Panc1 (cell line): ENCODE results near the gene WDFY3. TPM values are rescaled to one million over a fixed set of nuclear protein-coding genes. Genes with fewer than 3 reads are reported as not detected.

Experiments used
- ATAC-seq: fragments of 200-7000 bp; cut with Tn5 transposase; 2 replicates; pipeline ENCODE4 v1.9.1; 2020; ENCODE audit warnings: mild to moderate bottlenecking, moderate library complexity
- BruUV-seq: library from RNA; stranded (reverse); fragments of 400-500 nt; replicated peaks from 2 replicates; lab custom pipeline; 2021; lab: Mats Ljungman, UMichigan
- CTCF ChIA-PET: fragments of 300-600 bp; sonication (Branson Sonifier 250); formaldehyde crosslinking; loops from one replicate; lab custom pipeline; 2022; ENCODE audit warnings: antibody characterized with exemption; lab: Charles Lee
- POLR2A ChIA-PET: fragments of 300-600 bp; sonication (Branson Sonifier 250); formaldehyde crosslinking; loops from one replicate; lab custom pipeline; 2022; ENCODE audit warnings: antibody characterized with exemption; lab: Charles Lee
- DNase-seq: peaks from one replicate; pipeline ENCODE4 v3.0.0-alpha.2; 2010; ENCODE audit warnings: low read depth, low spot score
- H3K27ac ChIP-seq: 2 replicates; pipeline ENCODE4 v1.5.1; 2011; ENCODE audit warnings: mild to moderate bottlenecking, low read length, inconsistent platforms
- H3K27me3 ChIP-seq: fragments of 200-500 bp; sonication (Bioruptor generic); 2 replicates; pipeline ENCODE4 v1.6.0; 2014; ENCODE audit warnings: low read length, inconsistent platforms; ENCODE audit not compliant: control insufficient read depth, insufficient read depth
- H3K36me3 ChIP-seq: fragments of 200-500 bp; sonication (Bioruptor generic); 2 replicates; pipeline ENCODE4 v1.5.1; 2014; ENCODE audit warnings: inconsistent platforms, mild to moderate bottlenecking, low read length, moderate library complexity; ENCODE audit not compliant: control insufficient read depth, insufficient read depth
- H3K4me1 ChIP-seq: 2 replicates; pipeline ENCODE4 v1.5.1; 2011; ENCODE audit warnings: inconsistent platforms, mild to moderate bottlenecking, low read length, moderate library complexity; ENCODE audit not compliant: control insufficient read depth, insufficient read depth
- H3K4me3 ChIP-seq, 2 experiments: 2 replicates each; pipeline ENCODE4 v1.5.1; 2011 to 2012; ENCODE audit warnings: low read depth in 2 of 2, low read length in 2 of 2, mild to moderate bottlenecking in 2 of 2, inconsistent platforms in 1 of 2, moderate library complexity in 1 of 2
- H3K9me3 ChIP-seq: fragments of 200-500 bp; sonication (Bioruptor generic); 2 replicates; pipeline ENCODE4 v1.5.1; 2014; ENCODE audit warnings: low read depth, mild to moderate bottlenecking, inconsistent platforms, low read length, moderate library complexity; ENCODE audit not compliant: control insufficient read depth, insufficient read depth
- CTCF ChIP-seq: fragments of 450-650 bp; IDR thresholded peaks from 2 replicates; pipeline ENCODE4 v1.5.1; 2017; ENCODE audit warnings: mild to moderate bottlenecking
- POLR2AphosphoS5 ChIP-seq: IDR thresholded peaks from 2 replicates; pipeline ENCODE4 v1.6.1; 2012; ENCODE audit warnings: mild to moderate bottlenecking, low read depth, low read length, moderate library complexity
- SIN3A ChIP-seq: IDR thresholded peaks from 2 replicates; pipeline ENCODE4 v1.6.1; 2012; ENCODE audit warnings: low read depth, mild to moderate bottlenecking, low read length, moderate library complexity, borderline replicate concordance; ENCODE audit not compliant: insufficient read depth
- TCF7L2 ChIP-seq: IDR thresholded peaks from 2 replicates; pipeline ENCODE4 v1.6.1; 2011; ENCODE audit warnings: mild to moderate bottlenecking, low read depth, low read length, inconsistent platforms
- in situ Hi-C: cut with HindIII; loops from 2 replicates; pipeline ENCODE4 v1.10.0; 2016; ENCODE audit warnings: low sequenced_read_pairs, low pct_unique_long_range_greater_than_20kb
- intact Hi-C: fragments of 100-400 bp; cut with micrococcal nuclease; formaldehyde crosslinking; loops from one replicate; pipeline ENCODE4 v1.10.0; 2022; ENCODE audit not compliant: unreplicated experiment
- total RNA-seq: library from RNA; stranded (reverse); gene quantifications from one replicate; pipeline ENCODE4 v1.2.1, GENCODE V29; 2021; ENCODE audit not compliant: unreplicated experiment
- TF ChIP-seq, protein P1 (sequence below), 2 experiments: IDR thresholded peaks; 2 replicates each; pipeline ENCODE4 v1.6.1; 2011 to 2012; ENCODE audit warnings: low read depth in 2 of 2, control low read depth in 1 of 2, low read length in 1 of 2, mild to moderate bottlenecking in 1 of 2, moderate library complexity in 1 of 2; ENCODE audit not compliant: insufficient read depth in 1 of 2

WDFY3 gene
- total RNA-seq, 1 experiment from 2014 or later, result 47.8 TPM

DNA sequence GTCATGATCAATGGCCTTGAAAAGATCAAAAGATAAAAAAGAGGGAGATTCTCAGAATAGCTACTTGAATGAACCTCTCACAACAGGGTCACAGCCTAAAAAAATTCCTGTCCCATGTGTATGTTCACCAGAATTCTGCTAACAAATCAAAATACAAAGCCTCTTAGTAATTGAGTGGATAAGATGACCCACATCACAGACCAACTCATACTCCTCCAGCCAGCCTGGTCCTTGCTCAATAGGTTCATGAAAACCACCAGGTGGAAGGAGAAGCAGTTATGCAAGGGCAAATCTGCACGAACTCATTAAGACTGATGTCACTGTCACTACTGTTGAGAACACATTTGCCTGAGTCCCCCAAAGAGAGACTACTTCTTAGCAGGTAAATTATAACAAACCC, 21.5 kb downstream of the WDFY3 start:
- ATAC-seq, result no peak
- ChIA-PET CTCF (no interaction called here), POLR2A (no interaction called here)
- H3K9me3 ChIP-seq, result peaks cover 17% of the 10 kb centered on the region
- no peak for DNase-seq
- no peaks in the 10 kb centered on the region for H3K36me3 ChIP-seq
- H3K27me3 ChIP-seq, result no peaks in the 10 kb centered on the region
- in situ Hi-C loops, result no loop called here
- no peak overlapping the region for H3K27ac ChIP-seq
- intact Hi-C loops, result no loop called here
- no peak for TF ChIP-seq TCF7L2
- TF ChIP-seq, protein P1, sequence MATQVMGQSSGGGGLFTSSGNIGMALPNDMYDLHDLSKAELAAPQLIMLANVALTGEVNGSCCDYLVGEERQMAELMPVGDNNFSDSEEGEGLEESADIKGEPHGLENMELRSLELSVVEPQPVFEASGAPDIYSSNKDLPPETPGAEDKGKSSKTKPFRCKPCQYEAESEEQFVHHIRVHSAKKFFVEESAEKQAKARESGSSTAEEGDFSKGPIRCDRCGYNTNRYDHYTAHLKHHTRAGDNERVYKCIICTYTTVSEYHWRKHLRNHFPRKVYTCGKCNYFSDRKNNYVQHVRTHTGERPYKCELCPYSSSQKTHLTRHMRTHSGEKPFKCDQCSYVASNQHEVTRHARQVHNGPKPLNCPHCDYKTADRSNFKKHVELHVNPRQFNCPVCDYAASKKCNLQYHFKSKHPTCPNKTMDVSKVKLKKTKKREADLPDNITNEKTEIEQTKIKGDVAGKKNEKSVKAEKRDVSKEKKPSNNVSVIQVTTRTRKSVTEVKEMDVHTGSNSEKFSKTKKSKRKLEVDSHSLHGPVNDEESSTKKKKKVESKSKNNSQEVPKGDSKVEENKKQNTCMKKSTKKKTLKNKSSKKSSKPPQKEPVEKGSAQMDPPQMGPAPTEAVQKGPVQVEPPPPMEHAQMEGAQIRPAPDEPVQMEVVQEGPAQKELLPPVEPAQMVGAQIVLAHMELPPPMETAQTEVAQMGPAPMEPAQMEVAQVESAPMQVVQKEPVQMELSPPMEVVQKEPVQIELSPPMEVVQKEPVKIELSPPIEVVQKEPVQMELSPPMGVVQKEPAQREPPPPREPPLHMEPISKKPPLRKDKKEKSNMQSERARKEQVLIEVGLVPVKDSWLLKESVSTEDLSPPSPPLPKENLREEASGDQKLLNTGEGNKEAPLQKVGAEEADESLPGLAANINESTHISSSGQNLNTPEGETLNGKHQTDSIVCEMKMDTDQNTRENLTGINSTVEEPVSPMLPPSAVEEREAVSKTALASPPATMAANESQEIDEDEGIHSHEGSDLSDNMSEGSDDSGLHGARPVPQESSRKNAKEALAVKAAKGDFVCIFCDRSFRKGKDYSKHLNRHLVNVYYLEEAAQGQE (IDR thresholded peaks at IDR 0.05; ENCODE audit: insufficient read depth in 1 of 2, low read depth in 2 of 2, low read length in 1 of 2), result no peak
- no peak for TF ChIP-seq CTCF
- no peak for TF ChIP-seq SIN3A
- no peak for TF ChIP-seq POLR2AphosphoS5
- no peaks in the 10 kb centered on the region for H3K4me1 ChIP-seq
- H3K4me3 ChIP-seq, result no peak overlapping the region
- BruUV-seq, result no TSS peak

DNA sequence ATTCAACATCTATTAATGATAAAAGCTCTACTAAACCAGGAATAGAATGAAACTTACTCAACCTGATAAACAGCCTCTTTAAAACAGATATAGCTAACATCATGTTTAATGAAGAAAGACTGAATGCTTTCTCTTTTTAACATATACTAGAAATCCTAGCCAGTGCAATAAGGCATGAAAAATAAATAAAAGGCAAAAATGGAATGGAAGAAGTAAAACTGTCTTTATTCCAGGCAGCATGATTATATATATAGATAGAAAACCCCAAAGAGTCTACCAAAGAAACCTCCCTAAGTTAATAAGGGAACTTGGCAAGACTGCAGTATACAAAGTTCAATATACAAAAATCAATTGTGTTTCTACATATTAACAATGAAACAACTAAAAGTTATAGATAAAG, 25.5 kb downstream of the WDFY3 start:
- in situ Hi-C loops, result no loop called here
- Histone ChIP-seq H3K4me3 (no peak overlapping the region), H3K9me3 (peaks cover 17% of the 10 kb centered on the region), H3K27me3 (no peaks in the 10 kb centered on the region), H3K27ac (no peak overlapping the region), H3K4me1 (peaks cover 4% of the 10 kb centered on the region), H3K36me3 (no peaks in the 10 kb centered on the region)
- intact Hi-C loops, result no loop called here
- CTCF ChIA-PET, result no interaction called here
- POLR2A ChIA-PET, result no interaction called here
- ATAC-seq (no peak), DNase-seq (no peak)
- TF ChIP-seq, protein P1 (IDR thresholded peaks at IDR 0.05; ENCODE audit: insufficient read depth in 1 of 2, low read depth in 2 of 2, low read length in 1 of 2), result no peak
- no peak for TF ChIP-seq SIN3A
- no peak for TF ChIP-seq POLR2AphosphoS5
- no peak for TF ChIP-seq TCF7L2
- no peak for TF ChIP-seq CTCF
- no TSS peak for BruUV-seq
